K562 (cell line): ENCODE measurements around the gene SULT2A1. TPM values are rescaled to one million over a fixed set of nuclear protein-coding genes. Genes with fewer than 3 reads are reported as not detected.

ENCODE experiments used
- ATAC-seq: fragments of 200-7000 bp; cut with Tn5 transposase; 3 replicates; pipeline ENCODE4 v1.9.1; 2020; ENCODE audit warnings: moderate library complexity
- BruUV-seq: library from RNA; stranded (reverse); fragments of 400-500 nt; replicated peaks from 2 replicates; lab custom pipeline; 2021; lab: Mats Ljungman, UMichigan
- CTCF ChIA-PET: fragments of 300-600 bp; formaldehyde crosslinking; extraction: SDS; loops from one replicate; lab custom pipeline; 2021; ENCODE audit warnings: low intra/inter-chr PET ratio; lab: Yijun Ruan, JAX
- POLR2A ChIA-PET: fragments of 300-600, 350-650 bp; sonication (Branson Sonifier 250); formaldehyde crosslinking; extraction: SDS; loops from one replicate; lab custom pipeline; 2021; ENCODE audit warnings: antibody characterized with exemption, inconsistent platforms; lab: Yijun Ruan, JAX
- DNase-seq, 4 experiments: peaks; one replicate each; pipeline versions ENCODE4 v3.0.0 to v3.0.0-alpha.2; 2011 to 2018; ENCODE audit warnings: low spot score in 3 of 4, mixed read lengths in 3 of 4; ENCODE audit errors: extremely low read depth in 1 of 4
- FAIRE-seq: peaks from 2 replicates; lab custom pipeline; 2011; peaks lifted over from hg19 to GRCh38; lab: Jason Lieb, UNC
- H2AFZ ChIP-seq: 2 replicates; pipeline ENCODE4 v1.6.0; 2011; ENCODE audit warnings: low read depth, low read length, control low read depth, inconsistent platforms
- H3K27ac ChIP-seq: fragments of 200-600 bp; 3 replicates; pipeline ENCODE4 v1.8.0; 2011; ENCODE audit warnings: low read depth, mild to moderate bottlenecking, control low read depth, inconsistent platforms, low read length, moderate library complexity, mixed read lengths; ENCODE audit errors: extremely low read depth
- H3K27me3 ChIP-seq, 2 experiments: fragments of 300-600 bp in 1 of 2; 2 replicates in 1 of 2; 3 replicates in 1 of 2; pipeline versions ENCODE4 v1.6.0 to v1.8.0; 2011; ENCODE audit warnings: inconsistent platforms in 2 of 2, low read length in 2 of 2, mild to moderate bottlenecking in 1 of 2, mixed read lengths in 1 of 2, moderate library complexity in 1 of 2; ENCODE audit not compliant: control insufficient read depth in 2 of 2, insufficient read depth in 2 of 2
- H3K36me3 ChIP-seq: fragments of 300-600 bp; 3 replicates; pipeline ENCODE4 v1.8.0; 2011; ENCODE audit warnings: mild to moderate bottlenecking, low read length, inconsistent platforms; ENCODE audit not compliant: control insufficient read depth, insufficient read depth
- H3K4me1 ChIP-seq, 2 experiments: fragments of 200-600 bp in 1 of 2; replicated peaks in 1 of 2; 2 replicates in 1 of 2; 3 replicates in 1 of 2; pipeline versions ENCODE4 v1.5.1 to v1.8.0; 2011; ENCODE audit warnings: inconsistent platforms in 2 of 2, low read length in 2 of 2, mild to moderate bottlenecking in 1 of 2, mixed read lengths in 1 of 2, moderate library complexity in 1 of 2; ENCODE audit not compliant: control insufficient read depth in 2 of 2, insufficient read depth in 2 of 2
- H3K4me2 ChIP-seq: 2 replicates; pipeline ENCODE4 v1.6.1; 2011; ENCODE audit warnings: low read length, control low read depth, inconsistent platforms, mixed read lengths; ENCODE audit not compliant: insufficient read depth
- H3K4me3 ChIP-seq: fragments of 200-600 bp; sonication (generic), shearing (Covaris generic); 2 replicates; pipeline ENCODE4 v1.5.1; 2016; ENCODE audit warnings: control low read depth, inconsistent platforms
- H3K79me2 ChIP-seq: fragments of 200-600 bp; 3 replicates; pipeline ENCODE4 v1.8.0; 2011; ENCODE audit warnings: low read length, inconsistent platforms; ENCODE audit not compliant: control insufficient read depth, insufficient read depth
- H3K9ac ChIP-seq, 2 experiments: 2 replicates each; pipeline versions ENCODE4 v1.6.0 to v1.6.1; 2011; ENCODE audit warnings: low read depth in 2 of 2, low read length in 2 of 2, control low read depth in 1 of 2, inconsistent platforms in 1 of 2, mild to moderate bottlenecking in 1 of 2, mixed read lengths in 1 of 2; ENCODE audit not compliant: insufficient read depth in 1 of 2
- H3K9me1 ChIP-seq: one replicate; pipeline ENCODE4 v1.6.0; 2011; ENCODE audit warnings: inconsistent platforms, mild to moderate bottlenecking, low read length, moderate library complexity; ENCODE audit not compliant: control insufficient read depth, insufficient read depth
- H3K9me3 ChIP-seq: replicated peaks from 2 replicates; pipeline ENCODE4 v1.5.1; 2011; ENCODE audit warnings: low read depth, low read length, inconsistent platforms; ENCODE audit not compliant: control insufficient read depth, insufficient read depth
- H4K20me1 ChIP-seq: replicated peaks from 2 replicates; pipeline ENCODE4 v1.6.1; 2011; ENCODE audit warnings: low read length, inconsistent platforms, mixed read lengths; ENCODE audit not compliant: control insufficient read depth, insufficient read depth
- EHMT2 ChIP-seq: fragments of 450-650 bp; IDR thresholded peaks from 2 replicates; pipeline ENCODE4 v1.6.1; 2018; ENCODE audit warnings: antibody characterized with exemption
- POU5F1 ChIP-seq: fragments of 150-350 bp; IDR thresholded peaks from 2 replicates; pipeline ENCODE4 v1.6.1; 2014; ENCODE audit warnings: borderline replicate concordance, low read length, low read depth, mild to moderate bottlenecking; ENCODE audit not compliant: partially characterized antibody
- SMARCB1 ChIP-seq: IDR thresholded peaks from 2 replicates; pipeline ENCODE4 v1.6.1; 2011; ENCODE audit warnings: improper control_type of control experiment, low read depth; ENCODE audit not compliant: insufficient read length
- SUPT5H ChIP-seq: fragments of 450-650 bp; IDR thresholded peaks from 2 replicates; pipeline ENCODE4 v1.6.1; 2016
- WGBS: fragments of 100-300 bp; shearing (Covaris generic); methylation state at CpG from one replicate; pipeline ENCODE4 v1.1.6; 2016; ENCODE audit warnings: low coverage, mixed read lengths; ENCODE audit not compliant: insufficient coverage; ENCODE audit errors: missing lambda C conversion rate; 5-methylcytosine and 5-hydroxymethylcytosine counted together
- in situ Hi-C: fragments of 300-500 bp; cut with MboI; formaldehyde crosslinking; loops from 4 replicates; pipeline ENCODE4 v1.15.0; 2018; ENCODE audit warnings: inconsistent platforms, mixed read lengths
- intact Hi-C: fragments of 100-400 bp; cut with micrococcal nuclease; formaldehyde crosslinking; loops from 2 replicates; pipeline ENCODE4 v1.14.2; 2022
- polyA plus RNA-seq, 8 experiments: library from polyadenylated mRNA; depleted of rRNA in 4 of 8; stranded (reverse) in 5 of 8; unstranded in 3 of 8; fragments of >200 nt; fragmentation: Nextera tagmentation in 2 of 8; fragmentation: Illumina TruSeq in 1 of 8; extraction: Ambion mirVana in 2 of 8; extraction: Trizol in 1 of 8; gene quantifications; 2 replicates each; pipeline versions ENCODE4 v1.2.1 to v1.2.3, GENCODE V29; 2011 to 2014; ENCODE audit warnings: inconsistent platforms in 1 of 8, missing spikeins in 1 of 8
- total RNA-seq, 7 experiments: library from RNA; depleted of rRNA in 6 of 7; stranded (reverse); fragments of >200 nt in 6 of 7; fragmentation: Illumina TruSeq in 2 of 7; extraction: Trizol in 2 of 7; gene quantifications; 2 replicates each; pipeline versions ENCODE4 v1.2.1 to v1.2.3, GENCODE V29; 2011 to 2021; ENCODE audit warnings: low replicate concordance in 1 of 7
- TF ChIP-seq, protein P1 (sequence below): fragments of 150-350 bp; IDR thresholded peaks from 2 replicates; pipeline ENCODE4 v1.6.1; 2014; ENCODE audit warnings: low read depth, mild to moderate bottlenecking, low read length, borderline replicate concordance
- TF ChIP-seq, protein P2 (sequence below): sonication (generic); formaldehyde crosslinking; IDR thresholded peaks from 2 replicates; pipeline ENCODE4 v1.8.1; 2023; ENCODE audit warnings: mild to moderate bottlenecking, missing genetic modification reagents

The SULT2A1 gene
- total and polyA plus RNA-seq, 9 of the 15 experiments (the other 6 are each of a cell fraction or from before 2014, with no cell fraction given) = 0.03 to 0.25 (median 0.07) TPM; not detected in 4

DNA sequence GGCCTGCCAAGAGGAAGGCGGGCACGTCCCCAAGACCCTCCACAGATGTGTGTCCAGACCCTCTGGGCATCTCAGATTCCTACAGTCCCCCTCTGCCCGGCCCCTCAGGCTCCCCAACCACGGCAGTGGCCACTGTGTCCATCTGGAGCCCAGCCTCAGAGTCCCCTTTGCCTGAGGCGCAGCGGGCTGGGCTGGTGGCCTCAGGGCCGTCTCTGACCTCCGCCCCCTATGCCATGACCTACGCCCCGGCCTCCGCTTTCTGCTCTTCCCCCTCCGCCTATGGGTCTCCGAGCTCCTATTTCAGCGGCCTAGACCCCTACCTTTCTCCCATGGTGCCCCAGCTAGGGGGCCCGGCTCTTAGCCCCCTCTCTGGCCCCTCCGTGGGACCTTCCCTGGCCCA lies 46.7 kb downstream of the SULT2A1 start:
- CTCF ChIA-PET = no interaction called here
- TF ChIP-seq, protein P1, sequence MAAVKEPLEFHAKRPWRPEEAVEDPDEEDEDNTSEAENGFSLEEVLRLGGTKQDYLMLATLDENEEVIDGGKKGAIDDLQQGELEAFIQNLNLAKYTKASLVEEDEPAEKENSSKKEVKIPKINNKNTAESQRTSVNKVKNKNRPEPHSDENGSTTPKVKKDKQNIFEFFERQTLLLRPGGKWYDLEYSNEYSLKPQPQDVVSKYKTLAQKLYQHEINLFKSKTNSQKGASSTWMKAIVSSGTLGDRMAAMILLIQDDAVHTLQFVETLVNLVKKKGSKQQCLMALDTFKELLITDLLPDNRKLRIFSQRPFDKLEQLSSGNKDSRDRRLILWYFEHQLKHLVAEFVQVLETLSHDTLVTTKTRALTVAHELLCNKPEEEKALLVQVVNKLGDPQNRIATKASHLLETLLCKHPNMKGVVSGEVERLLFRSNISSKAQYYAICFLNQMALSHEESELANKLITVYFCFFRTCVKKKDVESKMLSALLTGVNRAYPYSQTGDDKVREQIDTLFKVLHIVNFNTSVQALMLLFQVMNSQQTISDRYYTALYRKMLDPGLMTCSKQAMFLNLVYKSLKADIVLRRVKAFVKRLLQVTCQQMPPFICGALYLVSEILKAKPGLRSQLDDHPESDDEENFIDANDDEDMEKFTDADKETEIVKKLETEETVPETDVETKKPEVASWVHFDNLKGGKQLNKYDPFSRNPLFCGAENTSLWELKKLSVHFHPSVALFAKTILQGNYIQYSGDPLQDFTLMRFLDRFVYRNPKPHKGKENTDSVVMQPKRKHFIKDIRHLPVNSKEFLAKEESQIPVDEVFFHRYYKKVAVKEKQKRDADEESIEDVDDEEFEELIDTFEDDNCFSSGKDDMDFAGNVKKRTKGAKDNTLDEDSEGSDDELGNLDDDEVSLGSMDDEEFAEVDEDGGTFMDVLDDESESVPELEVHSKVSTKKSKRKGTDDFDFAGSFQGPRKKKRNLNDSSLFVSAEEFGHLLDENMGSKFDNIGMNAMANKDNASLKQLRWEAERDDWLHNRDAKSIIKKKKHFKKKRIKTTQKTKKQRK = no peak
- TF ChIP-seq, protein P2, sequence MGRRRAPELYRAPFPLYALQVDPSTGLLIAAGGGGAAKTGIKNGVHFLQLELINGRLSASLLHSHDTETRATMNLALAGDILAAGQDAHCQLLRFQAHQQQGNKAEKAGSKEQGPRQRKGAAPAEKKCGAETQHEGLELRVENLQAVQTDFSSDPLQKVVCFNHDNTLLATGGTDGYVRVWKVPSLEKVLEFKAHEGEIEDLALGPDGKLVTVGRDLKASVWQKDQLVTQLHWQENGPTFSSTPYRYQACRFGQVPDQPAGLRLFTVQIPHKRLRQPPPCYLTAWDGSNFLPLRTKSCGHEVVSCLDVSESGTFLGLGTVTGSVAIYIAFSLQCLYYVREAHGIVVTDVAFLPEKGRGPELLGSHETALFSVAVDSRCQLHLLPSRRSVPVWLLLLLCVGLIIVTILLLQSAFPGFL = no peak
- TF ChIP-seq SMARCB1 (no peak), EHMT2 (no peak), SUPT5H (no peak), POU5F1 (no peak)
- 24% methylated on average over 14 of the region's 16 CpGs for WGBS

More for the DNA sequence above, 46.7 kb downstream of the SULT2A1 start:
- Histone ChIP-seq H3K79me2 (no peaks in the 10 kb centered on the region), H3K27me3 (peaks cover 0 to 11% of the 10 kb centered on the region in 2 experiments), H3K9me3 (no peaks in the 10 kb centered on the region; the same call in 1 of the 2 replicates), H3K36me3 (no peaks in the 10 kb centered on the region), H3K9ac (no peak overlapping the region), H3K27ac (no peak overlapping the region), H3K4me1 (peaks cover 0 to 5% of the 10 kb centered on the region in 2 experiments; a peak in 2 of 5 replicates), H4K20me1 (no peaks in the 10 kb centered on the region), H2AFZ (no peak overlapping the region), H3K4me2 (no peak overlapping the region), H3K9me1 (no peaks in the 10 kb centered on the region), H3K4me3 (no peak overlapping the region)
- BruUV-seq = no TSS peak
- no peak for ATAC-seq
- no peak for FAIRE-seq
- POLR2A ChIA-PET = interaction anchor here (0.5 to 0.6 kb wide), 2 partner anchors 11 to 324 kb away, joined by 3 read pairs; no protein-coding TSS in a partner anchor
- in situ Hi-C loops (no loop called here), intact Hi-C loops (no loop called here)
- DNase-seq = no peak
